GM06990 (cell line): ENCODE measurements around the gene ANKRD44.

Experiments
- DNase-seq: peaks from one replicate; pipeline ENCODE4 v3.0.0-alpha.2; 2011; ENCODE audit not compliant: insufficient read length; ENCODE audit errors: extremely low read depth
- H3K27me3 ChIP-seq: replicated peaks from 2 replicates; pipeline ENCODE4 v1.6.0; 2011; ENCODE audit warnings: low read length; ENCODE audit not compliant: control insufficient read depth, insufficient read depth
- H3K36me3 ChIP-seq: 2 replicates; pipeline ENCODE4 v1.5.1; 2011; ENCODE audit warnings: low read length; ENCODE audit not compliant: control insufficient read depth, insufficient read depth
- H3K4me3 ChIP-seq: replicated peaks from 2 replicates; pipeline ENCODE4 v1.5.1; 2011; ENCODE audit warnings: low read depth, mild to moderate bottlenecking, control low read depth, low read length
- TF ChIP-seq, protein P1 (sequence below): IDR thresholded peaks from 2 replicates; pipeline ENCODE4 v1.5.1; 2011; ENCODE audit warnings: low read length, control low read depth, mild to moderate bottlenecking, inconsistent platforms; ENCODE audit not compliant: insufficient read depth, poor library complexity, severe bottlenecking

Gene ANKRD44

DNA sequence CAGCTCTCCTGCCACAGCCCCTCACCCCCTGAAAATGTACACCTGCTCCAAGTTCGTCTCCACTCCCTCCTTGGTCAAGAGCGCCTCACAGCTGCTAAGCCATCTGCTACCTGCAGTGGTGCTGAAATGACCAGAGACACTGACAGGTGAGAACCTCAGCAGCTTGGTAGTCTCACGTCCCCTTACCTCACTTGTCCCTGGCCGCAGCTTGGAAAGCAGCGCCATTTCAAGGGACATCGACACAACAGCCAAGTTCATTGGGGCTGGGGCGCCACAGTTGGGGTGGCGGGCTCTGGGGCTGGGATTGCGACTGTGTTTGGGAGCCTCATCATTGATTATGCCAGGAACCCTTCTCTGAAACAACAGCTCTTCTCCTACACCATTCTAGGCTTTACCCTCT lies 47.5 kb downstream of the ANKRD44 start:
- TF ChIP-seq, protein P1, sequence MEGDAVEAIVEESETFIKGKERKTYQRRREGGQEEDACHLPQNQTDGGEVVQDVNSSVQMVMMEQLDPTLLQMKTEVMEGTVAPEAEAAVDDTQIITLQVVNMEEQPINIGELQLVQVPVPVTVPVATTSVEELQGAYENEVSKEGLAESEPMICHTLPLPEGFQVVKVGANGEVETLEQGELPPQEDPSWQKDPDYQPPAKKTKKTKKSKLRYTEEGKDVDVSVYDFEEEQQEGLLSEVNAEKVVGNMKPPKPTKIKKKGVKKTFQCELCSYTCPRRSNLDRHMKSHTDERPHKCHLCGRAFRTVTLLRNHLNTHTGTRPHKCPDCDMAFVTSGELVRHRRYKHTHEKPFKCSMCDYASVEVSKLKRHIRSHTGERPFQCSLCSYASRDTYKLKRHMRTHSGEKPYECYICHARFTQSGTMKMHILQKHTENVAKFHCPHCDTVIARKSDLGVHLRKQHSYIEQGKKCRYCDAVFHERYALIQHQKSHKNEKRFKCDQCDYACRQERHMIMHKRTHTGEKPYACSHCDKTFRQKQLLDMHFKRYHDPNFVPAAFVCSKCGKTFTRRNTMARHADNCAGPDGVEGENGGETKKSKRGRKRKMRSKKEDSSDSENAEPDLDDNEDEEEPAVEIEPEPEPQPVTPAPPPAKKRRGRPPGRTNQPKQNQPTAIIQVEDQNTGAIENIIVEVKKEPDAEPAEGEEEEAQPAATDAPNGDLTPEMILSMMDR: no peak
- Histone ChIP-seq H3K4me3 (no peak overlapping the region), H3K27me3 (no peaks in the 10 kb centered on the region), H3K36me3 (no peaks in the 10 kb centered on the region; the same call in 1 of the 2 replicates)
- DNase-seq: no peak

DNA sequence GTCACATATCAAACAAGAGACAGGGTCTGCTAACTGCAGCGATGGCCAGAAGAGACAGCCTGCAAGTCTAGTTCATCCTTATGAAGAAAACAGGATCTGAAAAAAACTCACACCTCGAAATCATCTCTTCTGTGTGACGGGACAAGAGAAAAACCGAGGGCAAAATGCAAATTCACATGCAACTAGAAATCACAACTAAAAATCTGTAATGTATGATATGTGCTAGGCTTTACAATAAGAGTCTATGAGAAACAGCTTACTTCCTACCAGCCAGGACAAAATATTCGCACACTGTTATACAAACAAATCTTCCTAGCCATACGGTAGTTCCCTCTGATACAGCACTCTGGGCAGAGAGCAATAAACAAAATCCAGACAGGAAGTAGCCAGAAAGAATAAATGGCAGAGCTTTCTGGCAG lies 48.8 kb downstream of the ANKRD44 start:
- Histone ChIP-seq H3K4me3 (peak overlapping the region; percentile 32; the same call in 1 of the 2 replicates), H3K27me3 (no peaks in the 10 kb centered on the region), H3K36me3 (no peaks in the 10 kb centered on the region)
- TF ChIP-seq, protein P1: no peak
- DNase-seq: no peak

DNA sequence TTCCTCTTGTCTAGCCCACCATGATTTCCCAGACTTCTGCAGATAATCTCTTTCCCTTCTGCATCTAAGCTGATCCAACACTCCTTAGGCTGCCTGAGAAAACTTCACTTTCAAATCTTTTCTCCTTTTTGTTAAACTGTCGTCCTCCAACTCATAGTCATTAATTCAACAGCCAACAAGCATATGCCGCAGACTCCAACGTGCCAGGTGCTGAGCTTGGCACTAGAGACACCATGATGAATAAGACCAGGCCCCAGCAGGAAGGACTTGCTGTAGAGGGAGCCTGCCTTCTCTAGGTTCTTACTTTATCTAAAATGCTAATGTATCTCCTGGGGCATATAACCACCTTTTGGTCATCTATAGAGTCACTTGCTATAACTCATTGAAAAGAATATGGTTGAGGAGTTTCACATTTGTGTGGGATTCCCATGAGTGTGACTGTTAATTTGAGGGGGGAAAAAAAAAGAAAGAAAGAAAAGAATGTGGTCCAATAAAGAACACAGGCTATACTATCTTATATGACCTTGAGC lies 51.0 kb downstream of the ANKRD44 start:
- H3K27me3 ChIP-seq: no peaks in the 10 kb centered on the region
- DNase-seq: no peak
- no peaks in the 10 kb centered on the region for H3K36me3 ChIP-seq
- TF ChIP-seq, protein P1: no peak
- no peak overlapping the region for H3K4me3 ChIP-seq

DNA sequence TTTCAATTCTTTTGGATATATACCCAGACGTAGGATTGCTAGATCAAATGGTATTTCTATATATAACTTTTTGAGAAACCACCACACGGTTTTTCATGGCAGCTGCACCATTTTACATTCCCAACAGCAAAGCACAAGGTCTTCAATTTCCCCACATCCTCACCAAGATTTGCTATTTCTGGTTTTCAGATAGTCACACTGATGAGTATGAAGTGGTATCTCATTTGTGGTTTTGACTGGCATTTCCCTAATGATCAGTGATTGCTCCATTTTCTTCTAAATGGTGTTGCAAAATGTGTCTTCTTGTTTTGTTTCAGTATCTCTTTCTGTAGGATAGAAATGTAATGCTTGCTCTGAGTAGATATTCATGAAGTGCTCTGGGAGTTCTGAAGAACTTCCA lies 52.0 kb downstream of the ANKRD44 start:
- Histone ChIP-seq H3K36me3 (no peaks in the 10 kb centered on the region), H3K4me3 (no peak overlapping the region), H3K27me3 (no peaks in the 10 kb centered on the region)
- TF ChIP-seq, protein P1: no peak
- DNase-seq: peak; percentile 51

DNA sequence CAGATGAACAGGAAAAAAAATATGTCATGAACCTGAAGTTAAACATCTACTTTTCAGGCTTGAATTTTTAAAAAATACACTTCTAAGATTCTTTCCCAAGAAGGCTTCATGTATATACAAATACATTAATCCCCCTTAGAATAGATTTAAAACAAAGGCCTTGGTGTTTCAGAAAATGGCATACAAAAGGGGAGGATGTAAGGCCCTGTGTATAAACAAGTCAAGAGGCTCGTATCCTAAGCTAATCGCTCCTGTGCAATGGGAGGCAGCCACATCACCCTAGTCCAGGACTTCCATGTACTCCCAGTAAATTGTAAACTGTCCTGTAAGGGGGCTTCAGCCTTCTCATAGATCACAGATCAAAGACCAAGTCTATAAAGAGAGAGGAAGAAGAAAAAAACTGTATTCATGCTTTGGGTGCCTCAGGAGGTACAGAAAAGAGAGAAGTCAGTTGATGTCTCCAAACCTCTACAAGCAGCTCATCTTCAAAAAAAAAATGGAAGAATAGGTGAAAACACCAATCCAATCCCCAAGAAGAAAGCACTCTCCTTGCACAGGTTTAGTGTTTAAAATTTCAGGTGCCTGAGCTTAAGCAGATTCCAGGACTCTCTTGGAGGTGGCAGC lies 53.9 kb downstream of the ANKRD44 start:
- TF ChIP-seq, protein P1: no peak
- Histone ChIP-seq H3K36me3 (no peaks in the 10 kb centered on the region), H3K27me3 (no peaks in the 10 kb centered on the region), H3K4me3 (no peak overlapping the region; the same call in 1 of the 2 replicates)
- no peak for DNase-seq
